Brain microvascular endothelial cell (primary cell): ENCODE results near the gene UGGT2.

Experiments
- DNase-seq: peaks from one replicate; pipeline ENCODE4 v3.0.0-alpha.2; 2020
- H3K27ac ChIP-seq: fragments of 250-450 bp; sonication (Bioruptor Pico); 2 replicates; pipeline ENCODE4 v1.5.1; 2020; ENCODE audit warnings: mild to moderate bottlenecking, moderate library complexity
- H3K27me3 ChIP-seq: fragments of 250-450 bp; sonication (Bioruptor Pico); replicated peaks from 2 replicates; pipeline ENCODE4 v1.5.1; 2020; ENCODE audit warnings: mild to moderate bottlenecking
- H3K36me3 ChIP-seq: fragments of 250-450 bp; sonication (Bioruptor Pico); replicated peaks from 2 replicates; pipeline ENCODE4 v1.5.1; 2020; ENCODE audit warnings: mild to moderate bottlenecking
- H3K4me3 ChIP-seq: 2 replicates; pipeline ENCODE4 v1.5.1; 2011; ENCODE audit warnings: low read depth, mild to moderate bottlenecking, control low read depth, low read length, moderate library complexity
- CTCF ChIP-seq: IDR thresholded peaks from 2 replicates; pipeline ENCODE4 v1.5.1; 2011; ENCODE audit warnings: low read depth, mild to moderate bottlenecking, moderate library complexity, low read length, control low read depth, inconsistent platforms; ENCODE audit errors: missing control alignments
- in situ Hi-C: cut with HindIII; loops from 2 replicates; pipeline ENCODE4 v1.10.0; 2017; ENCODE audit warnings: low sequenced_read_pairs, low pct_ligation_motif_present

The UGGT2 gene

GRCh38 chr13:96053003-96053703 lies at the start of gene UGGT2:
UGGT2 (minus strand) TSS chr13:96053401; CDS start chr13:96053312, 89 bp downstream.
- Histone ChIP-seq H3K36me3 (no peaks in the 10 kb centered on the region), H3K4me3 (peak within 1 kb of the TSS; percentile 84), H3K27ac (peak within 1 kb of the TSS; percentile 80), H3K27me3 (no peaks in the 10 kb centered on the region)
- in situ Hi-C loops: no loop called here
- DNase-seq: peak; percentile 91
- no peak for TF ChIP-seq CTCF

GRCh38 chr13:96100457-96101220 lies 47.4 kb upstream of the UGGT2 start:
- Histone ChIP-seq H3K36me3 (no peaks in the 10 kb centered on the region), H3K4me3 (no peak overlapping the region), H3K27me3 (no peaks in the 10 kb centered on the region), H3K27ac (no peak overlapping the region)
- TF ChIP-seq CTCF: no peak
- no peak for DNase-seq
- in situ Hi-C loops: no loop called here

- H3K27ac ChIP-seq: no peak overlapping the region
- peaks cover 41% of the 10 kb centered on the region for H3K27me3 ChIP-seq
- no peak for DNase-seq
- in situ Hi-C loops: no loop called here
- no peak overlapping the region for H3K4me3 ChIP-seq
- no peak for TF ChIP-seq CTCF
- no peaks in the 10 kb centered on the region for H3K36me3 ChIP-seq
These were observed 40.2 kb upstream of the UGGT2 start for GRCh38 chr13:96093296-96094006.

- Histone ChIP-seq H3K4me3 (peak overlapping the region; percentile 20), H3K27ac (no peak overlapping the region), H3K36me3 (no peaks in the 10 kb centered on the region), H3K27me3 (peaks cover 58% of the 10 kb centered on the region)
- DNase-seq: no peak
- no peak for TF ChIP-seq CTCF
- in situ Hi-C loops: no loop called here
These were observed 38.2 kb upstream of the UGGT2 start for GRCh38 chr13:96091164-96092117.
